ENCODE data around the gene EQTN.
A peak's percentile ranks its signal among the peaks of the same experiment; 100 is the strongest.

Gene EQTN

GRCh38 chr9:27297050-27297449 lies at the start of gene EQTN:
EQTN (minus strand) TSS chr9:27297150; CDS start chr9:27297055, 95 bp downstream.
- no peak for DNase-seq

DNA sequence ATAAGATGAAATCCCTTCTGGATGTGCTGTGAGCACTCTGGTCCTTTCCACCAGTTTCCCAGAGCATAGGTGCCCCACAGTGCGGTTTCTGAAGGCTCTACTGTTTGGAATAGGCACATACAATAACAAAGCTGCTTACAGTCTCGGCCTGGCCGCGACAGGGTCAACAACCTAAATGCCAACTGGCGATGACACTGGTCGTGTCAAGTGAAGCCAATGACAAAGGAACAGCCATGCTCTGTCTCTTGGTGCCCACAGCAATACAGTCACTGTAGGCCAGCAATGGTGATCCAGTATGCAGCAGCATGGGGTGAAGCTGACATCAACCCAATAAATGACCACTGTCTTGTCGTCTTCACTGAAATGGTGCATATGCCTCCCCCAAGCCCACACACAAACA lies 47.8 kb upstream of the EQTN start:
- no peak for DNase-seq

DNA sequence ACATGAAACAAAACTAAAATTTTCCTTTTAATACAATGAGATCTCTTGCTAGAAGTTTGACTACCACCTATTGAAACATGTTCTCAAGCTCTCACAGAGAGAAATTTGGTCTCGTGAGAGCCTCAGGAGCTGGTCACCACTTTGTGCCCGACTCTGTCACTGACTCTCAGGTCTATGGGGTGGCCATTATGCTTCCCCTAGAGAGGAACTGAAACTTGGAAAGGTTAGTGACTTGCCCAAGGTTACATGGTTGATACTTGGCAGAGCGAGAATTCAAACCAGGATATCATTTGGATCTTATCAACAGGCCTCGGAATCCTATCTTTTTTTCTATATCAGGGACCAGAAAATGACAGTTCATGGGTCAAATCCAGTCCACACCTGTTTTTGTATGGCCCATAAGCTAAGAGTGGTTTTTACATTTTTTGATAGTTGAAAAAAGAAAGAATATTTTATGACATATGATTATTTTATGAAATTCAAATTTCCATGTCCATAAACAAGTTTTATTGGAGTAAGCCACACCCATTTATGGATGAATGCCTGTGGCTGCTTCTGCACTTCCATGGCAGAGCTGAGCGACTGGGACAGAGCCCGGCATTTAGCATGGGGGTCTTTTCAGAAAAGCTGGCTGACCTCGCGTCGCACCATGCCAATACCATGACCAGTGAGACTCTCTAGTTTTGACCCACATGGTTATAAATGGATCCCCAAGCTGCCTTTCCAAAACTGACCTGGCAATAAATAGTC lies 44.8 kb upstream of the EQTN start:
- DNase-seq: no peak

DNA sequence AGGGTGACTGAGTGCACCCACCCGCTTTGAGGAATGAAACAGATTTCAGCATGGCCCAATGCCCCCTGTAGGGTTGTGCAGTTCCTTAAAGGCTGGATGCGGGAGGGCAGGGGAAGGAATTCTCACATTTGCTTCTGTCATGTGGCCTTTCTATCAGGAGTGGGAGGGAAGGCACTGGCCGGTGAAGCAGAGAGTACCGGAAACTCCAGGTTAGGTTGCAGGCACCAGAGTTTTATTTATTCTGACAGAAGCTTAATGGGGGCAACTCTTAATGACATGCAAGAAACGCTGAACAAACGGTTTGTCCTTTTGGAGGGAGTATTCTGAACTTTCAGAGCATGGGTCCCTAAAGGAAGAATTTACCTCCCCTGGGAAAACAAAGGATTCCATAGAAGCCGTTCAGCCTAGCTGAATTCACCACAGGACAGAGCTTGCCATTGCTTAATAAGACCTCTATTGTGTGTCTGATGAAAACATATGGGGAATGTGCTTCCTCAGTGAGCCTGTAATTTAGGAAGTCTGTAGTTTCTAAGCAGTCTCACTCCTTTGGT lies 44.1 kb upstream of the EQTN start:
- no peak for DNase-seq

- no peak for DNase-seq
These were observed 43.3 kb upstream of the EQTN start for GRCh38 chr9:27340285-27340674.

- no peak for DNase-seq
These were observed 42.8 kb upstream of the EQTN start for GRCh38 chr9:27339661-27340284.

DNA sequence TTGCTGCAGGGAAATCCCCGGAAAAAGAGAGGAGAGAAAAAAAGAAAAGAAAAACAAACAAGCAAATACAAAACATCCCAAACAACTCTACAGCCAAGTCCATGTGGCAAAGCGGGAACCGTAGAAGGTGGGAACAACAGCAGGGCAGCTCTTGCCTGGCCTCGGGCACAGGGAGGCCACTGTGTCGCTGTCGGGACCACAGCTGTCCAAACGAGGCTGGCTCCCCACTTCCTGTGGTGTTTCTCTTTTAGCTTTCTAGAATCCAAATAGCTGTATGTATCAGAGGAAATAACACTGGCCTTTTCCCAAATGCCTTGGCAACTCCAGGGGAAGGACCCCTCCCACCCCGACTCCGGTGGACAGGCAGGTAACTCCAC lies 41.6 kb upstream of the EQTN start:
- DNase-seq: no peak

- peak; percentile 36 for DNase-seq
These were observed 41.0 kb upstream of the EQTN start for GRCh38 chr9:27337833-27338526.

GRCh38 chr9:27337236-27337635 lies 40.3 kb upstream of the EQTN start:
- no peak for DNase-seq

- DNase-seq: no peak
These were observed 39.9 kb upstream of the EQTN start for GRCh38 chr9:27336829-27337228.

DNA sequence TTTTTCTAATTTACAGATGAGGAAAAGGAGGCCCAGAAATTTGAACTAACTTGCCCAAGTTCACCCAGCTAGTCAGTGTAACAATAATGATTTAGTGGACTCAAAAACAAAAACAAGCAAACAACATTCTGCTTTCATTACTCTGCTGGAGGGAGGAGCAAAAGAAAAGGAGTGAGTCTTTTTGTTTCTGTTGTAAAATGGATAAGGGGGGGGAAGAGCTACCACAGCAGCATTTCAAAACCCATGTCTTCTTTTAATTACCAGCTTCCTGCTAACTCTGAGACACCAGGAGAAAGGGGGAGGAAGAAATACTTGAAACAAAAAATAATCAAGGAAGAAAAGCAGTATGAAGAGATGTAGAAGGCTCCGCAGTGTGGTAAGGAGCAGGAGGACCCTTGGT lies 39.2 kb upstream of the EQTN start:
- no peak for DNase-seq

DNA sequence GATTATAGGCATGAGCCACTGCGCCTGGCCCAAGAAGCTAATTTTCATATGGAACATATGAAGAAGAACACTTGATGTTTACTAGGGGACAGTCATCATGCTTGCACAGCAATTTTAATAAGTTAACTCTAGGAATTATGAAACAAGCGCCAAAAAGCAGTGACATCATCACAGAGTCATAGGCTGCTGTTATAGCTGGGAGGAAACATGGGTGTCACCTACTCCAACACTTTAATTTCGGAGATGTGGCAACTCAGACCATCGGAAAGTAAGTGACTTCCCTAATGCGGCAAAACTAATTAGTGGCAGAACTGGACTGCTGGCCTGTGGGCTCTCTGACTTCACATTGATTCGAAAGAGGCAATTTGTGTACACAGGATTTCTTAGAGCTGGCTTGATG lies 38.1 kb upstream of the EQTN start:
- DNase-seq: no peak

GRCh38 chr9:27333241-27334052 lies 36.5 kb upstream of the EQTN start:
- DNase-seq: peak; percentile 89

DNA sequence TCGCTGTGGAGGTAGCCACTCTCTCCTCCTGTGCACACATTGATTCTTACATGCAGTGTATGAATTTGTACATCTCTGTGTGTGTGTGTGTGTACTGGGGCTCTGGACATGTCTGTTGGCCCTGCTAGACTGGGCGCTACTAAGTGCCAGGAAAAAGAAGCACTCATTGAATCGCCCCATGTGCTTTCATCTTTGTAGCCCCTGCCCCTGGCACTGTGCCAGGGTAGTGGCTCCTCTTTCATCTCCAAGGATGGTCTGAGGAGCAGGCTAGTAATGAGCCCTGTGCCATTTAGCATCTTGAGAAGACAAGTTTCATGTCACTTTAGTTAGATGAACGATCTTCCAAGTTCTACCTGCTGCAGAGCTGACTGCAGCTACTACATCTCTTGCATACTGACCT lies 34.4 kb upstream of the EQTN start:
- no peak for DNase-seq

DNA sequence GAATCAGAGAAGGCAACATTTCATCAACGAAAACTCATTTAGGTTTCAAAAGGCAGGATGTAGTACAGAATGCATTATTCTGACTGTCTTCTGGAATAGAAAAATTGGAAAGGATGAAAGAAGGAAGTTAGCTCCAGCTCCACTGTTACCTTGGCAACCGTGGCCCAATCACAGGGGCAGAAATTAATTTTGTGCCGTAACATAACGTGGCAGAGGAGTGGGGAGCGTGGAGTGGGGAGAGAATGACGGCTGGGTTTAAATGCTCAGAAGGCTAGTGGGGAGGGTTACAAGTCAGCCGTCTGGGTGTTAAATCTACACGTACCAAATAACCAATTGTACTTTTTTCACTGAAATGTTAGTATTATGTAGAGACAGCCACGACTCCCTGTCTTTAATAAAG lies 32.3 kb upstream of the EQTN start:
- no peak for DNase-seq

GRCh38 chr9:27328483-27328882 lies 31.5 kb upstream of the EQTN start:
- DNase-seq: no peak

GRCh38 chr9:27311184-27311583 lies 14.2 kb upstream of the EQTN start:
- DNase-seq: no peak

- DNase-seq: peak; percentile 30
These were observed 13.6 kb upstream of the EQTN start for GRCh38 chr9:27310582-27310981.

DNA sequence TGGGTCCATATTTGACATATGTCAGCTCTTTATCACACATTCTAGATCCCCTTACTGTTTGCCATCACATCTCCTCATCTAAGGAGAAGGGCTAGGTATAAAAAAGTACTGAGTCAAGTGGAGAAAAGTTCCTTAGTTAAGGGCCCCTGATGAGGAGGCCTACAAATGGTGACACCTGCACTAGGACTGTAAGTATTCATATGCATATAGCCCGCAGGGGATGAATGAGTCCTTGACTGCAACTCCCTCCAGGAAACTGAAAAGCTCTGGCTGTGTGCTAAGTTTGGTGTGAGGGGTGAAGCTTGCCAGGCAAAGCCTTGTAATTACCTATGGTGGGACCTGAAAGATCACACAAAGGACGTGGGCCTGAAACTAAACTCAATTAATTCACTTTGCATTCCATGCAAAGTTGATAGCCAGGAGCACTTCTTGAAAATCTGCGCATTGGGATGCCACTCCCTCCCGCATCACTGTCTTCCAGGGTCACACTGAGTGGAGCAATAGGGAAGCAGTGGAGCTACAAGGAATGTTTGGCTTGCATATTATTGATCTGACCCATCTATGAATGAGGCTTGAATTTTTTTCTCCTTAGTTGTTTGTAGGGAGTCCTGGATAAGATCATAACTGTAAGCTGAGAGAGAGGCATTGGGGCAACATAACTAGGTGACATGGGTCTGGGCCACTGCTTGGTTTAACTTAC lies 11.9 kb upstream of the EQTN start:
- DNase-seq: no peak

DNA sequence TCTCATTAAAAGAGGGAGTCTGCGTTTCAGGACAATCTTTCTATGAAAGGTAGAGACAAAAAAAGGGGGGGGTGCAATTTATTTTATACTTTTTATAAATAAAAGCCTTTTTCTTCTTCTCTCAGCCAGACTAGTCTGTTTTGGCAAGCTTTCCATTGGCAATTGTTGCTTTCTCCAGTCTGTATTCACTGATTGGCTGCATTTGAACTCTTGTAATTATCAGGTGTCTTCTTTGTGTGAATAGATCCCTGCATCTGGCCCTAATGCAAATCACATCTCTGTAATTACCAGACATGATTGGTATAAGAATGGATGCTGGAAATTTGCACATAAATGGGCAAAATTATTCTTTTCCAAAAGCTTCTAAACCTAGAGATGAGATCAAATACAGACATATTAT lies 7.6 kb upstream of the EQTN start:
- DNase-seq: no peak

DNA sequence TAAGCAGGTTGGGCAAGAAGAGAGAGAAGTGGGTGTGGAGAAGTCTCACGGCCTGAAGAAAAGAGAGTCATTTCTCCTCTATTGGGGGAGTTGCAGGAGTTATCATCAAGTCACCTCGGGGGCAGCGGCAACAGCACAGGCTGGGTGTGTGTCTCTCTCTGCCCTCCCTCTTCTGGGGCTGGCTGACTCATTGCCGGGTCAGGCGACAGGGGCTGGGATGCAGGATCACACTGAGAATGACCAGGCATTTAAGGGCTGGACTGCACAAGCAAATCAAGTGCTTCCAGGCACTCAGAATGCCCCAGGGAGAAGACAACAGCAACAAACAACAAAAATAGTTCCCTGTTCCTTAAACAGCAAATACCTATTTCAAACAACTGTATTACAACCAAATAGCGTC lies 6.3 kb upstream of the EQTN start:
- peak; percentile 89 for DNase-seq

DNA sequence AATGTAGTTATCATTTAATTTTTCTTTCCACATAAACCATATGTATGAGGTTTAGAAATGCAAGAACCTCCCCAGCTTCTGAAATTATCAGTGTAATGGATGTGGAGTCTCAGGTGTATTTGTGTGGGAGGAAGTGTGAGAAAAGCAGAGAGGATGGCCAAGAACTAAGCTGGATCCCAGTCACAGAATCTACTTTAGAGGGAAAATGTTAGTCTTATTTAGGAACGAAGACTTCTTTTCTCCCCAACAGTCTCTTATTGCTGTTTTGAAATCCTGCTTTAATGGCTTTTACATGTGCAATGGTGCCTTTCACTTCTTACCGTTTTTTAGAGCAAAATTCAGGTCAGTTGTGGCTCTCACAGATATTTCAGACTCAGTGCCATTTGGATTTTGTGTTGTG lies 3.0 kb downstream of the EQTN start:
- peak; percentile 46 for DNase-seq

Data from OCI-M1 (cell line).